Testis (tissue), 2 donors: ENCODE results near the gene CTDP1.

ENCODE experiments used
- POLR2A ChIP-seq: fragments of 450-650 bp; IDR thresholded peaks from one replicate; pipeline ENCODE4 v1.6.1; 2017; ENCODE audit warnings: antibody characterized with exemption, mild to moderate bottlenecking, moderate library complexity
- TF ChIP-seq, protein P1 (sequence below), 3 experiments: fragments of 450-650 bp in 2 of 3; fragments of 200-600 bp in 1 of 3; sonication (generic) in 1 of 3; IDR thresholded peaks; one replicate each; pipeline ENCODE4 v1.5.1; 2016 to 2019; ENCODE audit warnings: antibody characterized with exemption in 3 of 3, mild to moderate bottlenecking in 2 of 3, moderate library complexity in 1 of 3

DNA sequence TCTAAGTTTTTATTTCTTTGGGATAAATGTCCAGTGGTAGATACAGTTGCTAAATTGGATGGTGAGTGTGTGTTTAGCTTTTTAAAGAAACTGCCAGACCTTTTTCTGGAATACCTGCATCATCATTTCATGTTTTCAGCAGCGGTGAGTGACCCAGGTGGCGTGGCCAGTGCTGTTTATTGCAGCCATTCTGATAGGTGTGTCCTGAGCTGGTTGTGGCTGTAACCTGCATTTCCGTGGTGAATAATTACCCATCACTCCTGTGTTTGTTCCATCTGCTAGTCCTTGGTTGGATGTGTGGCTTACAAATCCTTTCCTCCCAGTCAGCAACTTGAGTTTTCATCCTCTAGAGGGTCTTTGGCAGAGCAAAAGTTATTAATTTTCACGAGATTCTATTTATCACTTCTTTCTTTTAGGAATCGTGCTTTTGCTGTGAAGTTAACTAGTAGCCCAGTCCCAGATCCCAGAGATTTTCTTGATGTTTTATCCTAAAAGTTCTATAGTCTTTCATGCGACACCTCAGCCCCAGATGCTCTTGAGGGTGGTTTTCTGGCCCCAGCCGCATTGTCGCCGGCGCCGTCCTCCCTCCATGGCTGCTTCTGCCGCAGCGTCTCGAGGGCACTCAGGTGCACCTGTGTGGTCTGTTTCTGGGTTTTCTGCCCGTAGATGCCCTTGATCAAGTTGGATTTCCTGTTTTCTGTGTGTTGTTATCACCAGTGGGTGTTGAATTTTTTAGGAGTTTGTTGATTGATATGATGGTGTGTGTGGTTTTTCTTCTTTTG lies 44.9 kb downstream of the CTDP1 start:
- TF ChIP-seq, protein P1, sequence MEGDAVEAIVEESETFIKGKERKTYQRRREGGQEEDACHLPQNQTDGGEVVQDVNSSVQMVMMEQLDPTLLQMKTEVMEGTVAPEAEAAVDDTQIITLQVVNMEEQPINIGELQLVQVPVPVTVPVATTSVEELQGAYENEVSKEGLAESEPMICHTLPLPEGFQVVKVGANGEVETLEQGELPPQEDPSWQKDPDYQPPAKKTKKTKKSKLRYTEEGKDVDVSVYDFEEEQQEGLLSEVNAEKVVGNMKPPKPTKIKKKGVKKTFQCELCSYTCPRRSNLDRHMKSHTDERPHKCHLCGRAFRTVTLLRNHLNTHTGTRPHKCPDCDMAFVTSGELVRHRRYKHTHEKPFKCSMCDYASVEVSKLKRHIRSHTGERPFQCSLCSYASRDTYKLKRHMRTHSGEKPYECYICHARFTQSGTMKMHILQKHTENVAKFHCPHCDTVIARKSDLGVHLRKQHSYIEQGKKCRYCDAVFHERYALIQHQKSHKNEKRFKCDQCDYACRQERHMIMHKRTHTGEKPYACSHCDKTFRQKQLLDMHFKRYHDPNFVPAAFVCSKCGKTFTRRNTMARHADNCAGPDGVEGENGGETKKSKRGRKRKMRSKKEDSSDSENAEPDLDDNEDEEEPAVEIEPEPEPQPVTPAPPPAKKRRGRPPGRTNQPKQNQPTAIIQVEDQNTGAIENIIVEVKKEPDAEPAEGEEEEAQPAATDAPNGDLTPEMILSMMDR (IDR thresholded peaks at IDR 0.05), result no peak
- no peak for TF ChIP-seq POLR2A
